ENCODE data around the gene TRIM52. TPM values are rescaled to one million over a fixed set of nuclear protein-coding genes. Genes with fewer than 3 reads are reported as not detected.
A peak's percentile ranks its signal among the peaks of the same experiment; 100 is the strongest.
"Not testable (repeated sequence)": the region's sequence is repeated elsewhere in the genome, so short reads cannot be mapped to it uniquely, and the experiment has no call there.

Gene TRIM52
- total and polyA plus RNA-seq, 10 of the 15 experiments (the other 5 are each of a cell fraction or from before 2014, with no cell fraction given), result 1.4 to 24.3 (median 8.1) TPM

DNA sequence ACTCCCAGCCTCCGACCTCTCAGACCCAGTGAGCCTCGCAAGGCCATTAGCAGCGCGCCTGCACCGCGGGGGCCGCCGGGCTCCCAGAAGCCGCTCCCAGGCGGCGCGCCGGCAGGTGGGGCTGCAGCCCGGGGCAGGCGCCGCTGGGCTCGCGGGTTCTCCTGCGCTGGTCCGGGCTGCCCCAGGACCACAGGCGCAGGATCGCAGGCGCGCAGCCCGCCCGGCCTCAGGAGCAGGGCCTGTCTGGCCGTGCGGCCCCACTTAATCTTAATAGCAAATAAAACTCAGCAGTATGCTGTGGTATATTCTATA lies 12.4 kb upstream of the TRIM52 start:
- 0 out of 3 replicates have a peak, but pooled peaks have one; percentile 21 for ATAC-seq
- H3K9me3 ChIP-seq (replicated peaks; ENCODE audit: control insufficient read depth, insufficient read depth, low read length); H3K27ac ChIP-seq (ENCODE audit: control insufficient read depth, insufficient read depth); H3K27me3 ChIP-seq (replicated peaks in 1 of 2; ENCODE audit: control insufficient read depth in 2 of 2, insufficient read depth in 2 of 2, low read length in 1 of 2); SMC1A ChIA-PET (ENCODE audit: uncharacterized antibody, unreplicated experiment); H3K4me2 ChIP-seq (ENCODE audit: control insufficient read depth, insufficient read depth); DNase-seq (ENCODE audit: low read depth, low spot score); BruUV-seq (replicated peaks); H4K20me1 ChIP-seq (ENCODE audit: control insufficient read depth, insufficient read depth); H3K4me3 ChIP-seq; H3K79me2 ChIP-seq (ENCODE audit: control insufficient read depth, insufficient read depth, low read length); CTCF ChIA-PET; FAIRE-seq; in situ Hi-C loops (cut with MboI); H3K9ac ChIP-seq (ENCODE audit: control insufficient read depth, insufficient read depth, low read length); H2AFZ ChIP-seq (ENCODE audit: control insufficient read depth, low read depth, low read length); intact Hi-C loops (cut with micrococcal nuclease; ENCODE audit: unreplicated experiment); H3K4me1 ChIP-seq (ENCODE audit: control insufficient read depth, insufficient read depth, low read length); H3K36me3 ChIP-seq (ENCODE audit: control insufficient read depth in 2 of 2, insufficient read depth in 2 of 2, low read length in 1 of 2): not testable (repeated sequence)
- POLR2A ChIA-PET, result interaction anchor here (0.6 kb wide), 1 partner anchor 14 kb away, joined by 3 read pairs; no protein-coding TSS in a partner anchor
- WGBS (ENCODE audit: insufficient coverage, insufficient replicate concordance, low lambda C conversion rate, missing lambda C conversion rate), result 14% methylated on average over 28 of the region's 28 CpGs
- TF ChIP-seq, protein P1, sequence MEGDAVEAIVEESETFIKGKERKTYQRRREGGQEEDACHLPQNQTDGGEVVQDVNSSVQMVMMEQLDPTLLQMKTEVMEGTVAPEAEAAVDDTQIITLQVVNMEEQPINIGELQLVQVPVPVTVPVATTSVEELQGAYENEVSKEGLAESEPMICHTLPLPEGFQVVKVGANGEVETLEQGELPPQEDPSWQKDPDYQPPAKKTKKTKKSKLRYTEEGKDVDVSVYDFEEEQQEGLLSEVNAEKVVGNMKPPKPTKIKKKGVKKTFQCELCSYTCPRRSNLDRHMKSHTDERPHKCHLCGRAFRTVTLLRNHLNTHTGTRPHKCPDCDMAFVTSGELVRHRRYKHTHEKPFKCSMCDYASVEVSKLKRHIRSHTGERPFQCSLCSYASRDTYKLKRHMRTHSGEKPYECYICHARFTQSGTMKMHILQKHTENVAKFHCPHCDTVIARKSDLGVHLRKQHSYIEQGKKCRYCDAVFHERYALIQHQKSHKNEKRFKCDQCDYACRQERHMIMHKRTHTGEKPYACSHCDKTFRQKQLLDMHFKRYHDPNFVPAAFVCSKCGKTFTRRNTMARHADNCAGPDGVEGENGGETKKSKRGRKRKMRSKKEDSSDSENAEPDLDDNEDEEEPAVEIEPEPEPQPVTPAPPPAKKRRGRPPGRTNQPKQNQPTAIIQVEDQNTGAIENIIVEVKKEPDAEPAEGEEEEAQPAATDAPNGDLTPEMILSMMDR (IDR thresholded peaks at IDR 0.05 in 2 of 3, conservative IDR thresholded peaks at IDR 0.05 in 1 of 3; ENCODE audit: control insufficient read depth in 2 of 3, extremely low read depth in 1 of 3, insufficient read depth in 1 of 3, low read depth in 3 of 3, low read length in 3 of 3), result 0 out of 6 replicates have a peak, but pooled peaks of 1 of the 3 experiments have one; percentile 2
- RAD21 ChIA-PET (ENCODE audit: unreplicated experiment), result interaction anchor here (0.6 kb wide), 1 partner anchor 485 kb away, joined by 6 read pairs; no protein-coding TSS in a partner anchor

DNA sequence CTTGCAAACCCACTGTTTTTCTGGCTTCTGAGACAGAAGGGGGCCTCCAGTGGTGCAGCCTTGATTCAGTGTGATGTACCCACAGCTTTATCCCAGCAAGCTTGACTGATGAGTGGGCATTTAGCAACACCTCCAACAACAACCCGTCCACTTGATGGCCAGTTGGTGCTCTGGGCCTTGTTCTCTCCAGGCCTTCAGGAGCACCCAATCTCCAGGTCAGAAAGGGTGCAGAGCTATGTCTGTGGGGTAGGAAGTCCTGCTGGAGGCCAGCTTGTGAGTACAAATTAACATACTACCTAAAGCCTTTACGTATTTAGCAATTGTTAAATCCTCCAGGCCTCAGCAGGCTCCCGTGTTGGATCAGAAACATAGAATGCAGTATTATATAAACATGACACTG lies 10.1 kb upstream of the TRIM52 start:
- no peak for DNase-seq (ENCODE audit: low read depth, low spot score)
- no peak for ATAC-seq
- ChIA-PET POLR2A (interaction anchor here (0.7 kb wide), 1 partner anchor 14 kb away, joined by 4 read pairs; no protein-coding TSS in a partner anchor), CTCF (no interaction called here), RAD21 (ENCODE audit: unreplicated experiment) (no interaction called here), SMC1A (ENCODE audit: uncharacterized antibody, unreplicated experiment) (no interaction called here)
- Histone ChIP-seq H3K4me1 (ENCODE audit: control insufficient read depth, insufficient read depth, low read length) (no peaks in the 10 kb centered on the region), H3K9me3 (replicated peaks; ENCODE audit: control insufficient read depth, insufficient read depth, low read length) (no peaks in the 10 kb centered on the region), H3K27me3 (replicated peaks in 1 of 2; ENCODE audit: control insufficient read depth in 2 of 2, insufficient read depth in 2 of 2, low read length in 1 of 2) (no peaks in the 10 kb centered on the region), H3K4me2 (ENCODE audit: control insufficient read depth, insufficient read depth) (no peak overlapping the region), H3K79me2 (ENCODE audit: control insufficient read depth, insufficient read depth, low read length) (no peaks in the 10 kb centered on the region), H3K4me3 (no peak overlapping the region), H4K20me1 (ENCODE audit: control insufficient read depth, insufficient read depth) (no peaks in the 10 kb centered on the region), H3K9ac (ENCODE audit: control insufficient read depth, insufficient read depth, low read length) (no peak overlapping the region), H3K36me3 (ENCODE audit: control insufficient read depth in 2 of 2, insufficient read depth in 2 of 2, low read length in 1 of 2) (no peaks in the 10 kb centered on the region), H3K27ac (ENCODE audit: control insufficient read depth, insufficient read depth) (no peak overlapping the region), H2AFZ (ENCODE audit: control insufficient read depth, low read depth, low read length) (no peak overlapping the region)
- intact Hi-C loops (cut with micrococcal nuclease; ENCODE audit: unreplicated experiment) (no loop called here), in situ Hi-C loops (cut with MboI) (no loop called here)
- no peak for FAIRE-seq
- TF ChIP-seq, protein P2, sequence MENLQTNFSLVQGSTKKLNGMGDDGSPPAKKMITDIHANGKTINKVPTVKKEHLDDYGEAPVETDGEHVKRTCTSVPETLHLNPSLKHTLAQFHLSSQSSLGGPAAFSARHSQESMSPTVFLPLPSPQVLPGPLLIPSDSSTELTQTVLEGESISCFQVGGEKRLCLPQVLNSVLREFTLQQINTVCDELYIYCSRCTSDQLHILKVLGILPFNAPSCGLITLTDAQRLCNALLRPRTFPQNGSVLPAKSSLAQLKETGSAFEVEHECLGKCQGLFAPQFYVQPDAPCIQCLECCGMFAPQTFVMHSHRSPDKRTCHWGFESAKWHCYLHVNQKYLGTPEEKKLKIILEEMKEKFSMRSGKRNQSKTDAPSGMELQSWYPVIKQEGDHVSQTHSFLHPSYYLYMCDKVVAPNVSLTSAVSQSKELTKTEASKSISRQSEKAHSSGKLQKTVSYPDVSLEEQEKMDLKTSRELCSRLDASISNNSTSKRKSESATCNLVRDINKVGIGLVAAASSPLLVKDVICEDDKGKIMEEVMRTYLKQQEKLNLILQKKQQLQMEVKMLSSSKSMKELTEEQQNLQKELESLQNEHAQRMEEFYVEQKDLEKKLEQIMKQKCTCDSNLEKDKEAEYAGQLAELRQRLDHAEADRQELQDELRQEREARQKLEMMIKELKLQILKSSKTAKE (IDR thresholded peaks at IDR 0.05; ENCODE audit: low read depth, poor library complexity, severe bottlenecking), result no peak
- no peak for TF ChIP-seq NR2C2 (IDR thresholded peaks at IDR 0.05; ENCODE audit: borderline replicate concordance, control insufficient read depth, insufficient read length, low read depth)
- TF ChIP-seq, protein P3, sequence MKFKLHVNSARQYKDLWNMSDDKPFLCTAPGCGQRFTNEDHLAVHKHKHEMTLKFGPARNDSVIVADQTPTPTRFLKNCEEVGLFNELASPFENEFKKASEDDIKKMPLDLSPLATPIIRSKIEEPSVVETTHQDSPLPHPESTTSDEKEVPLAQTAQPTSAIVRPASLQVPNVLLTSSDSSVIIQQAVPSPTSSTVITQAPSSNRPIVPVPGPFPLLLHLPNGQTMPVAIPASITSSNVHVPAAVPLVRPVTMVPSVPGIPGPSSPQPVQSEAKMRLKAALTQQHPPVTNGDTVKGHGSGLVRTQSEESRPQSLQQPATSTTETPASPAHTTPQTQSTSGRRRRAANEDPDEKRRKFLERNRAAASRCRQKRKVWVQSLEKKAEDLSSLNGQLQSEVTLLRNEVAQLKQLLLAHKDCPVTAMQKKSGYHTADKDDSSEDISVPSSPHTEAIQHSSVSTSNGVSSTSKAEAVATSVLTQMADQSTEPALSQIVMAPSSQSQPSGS (IDR thresholded peaks at IDR 0.05; ENCODE audit: low read length), result no peak
- TF ChIP-seq BACH1 (IDR thresholded peaks at IDR 0.05; ENCODE audit: borderline replicate concordance), result no peak
- TF ChIP-seq STAT1 (conservative IDR thresholded peaks at IDR 0.05), result no peak
- TF ChIP-seq RFX5 (IDR thresholded peaks at IDR 0.05; ENCODE audit: low read depth, low read length), result no peak
- TF ChIP-seq, protein P4, sequence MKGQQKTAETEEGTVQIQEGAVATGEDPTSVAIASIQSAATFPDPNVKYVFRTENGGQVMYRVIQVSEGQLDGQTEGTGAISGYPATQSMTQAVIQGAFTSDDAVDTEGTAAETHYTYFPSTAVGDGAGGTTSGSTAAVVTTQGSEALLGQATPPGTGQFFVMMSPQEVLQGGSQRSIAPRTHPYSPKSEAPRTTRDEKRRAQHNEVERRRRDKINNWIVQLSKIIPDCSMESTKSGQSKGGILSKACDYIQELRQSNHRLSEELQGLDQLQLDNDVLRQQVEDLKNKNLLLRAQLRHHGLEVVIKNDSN (IDR thresholded peaks at IDR 0.05; ENCODE audit: borderline replicate concordance, extremely low read length, insufficient read depth, low read depth, low read length), result no peak
- no TSS peak for BruUV-seq (replicated peaks)
- 54% methylated on average over 3 of the region's 3 CpGs for WGBS (ENCODE audit: insufficient coverage, insufficient replicate concordance, low lambda C conversion rate, missing lambda C conversion rate)

Data from GM12878 (cell line).